ENCODE data around the gene DNAAF1. TPM values are rescaled to one million over a fixed set of nuclear protein-coding genes. Genes with fewer than 3 reads are reported as not detected.

The DNAAF1 gene
- total and polyA plus RNA-seq, 2 of the 8 experiments (the other 6 are each of a cell fraction or from before 2014, with no cell fraction given), result 0.09 to 0.15 TPM

GRCh38 chr16:84175350-84176081, 30.4 kb downstream of the DNAAF1 start (continued):
- TF ChIP-seq MAFK (IDR thresholded peaks at IDR 0.05; ENCODE audit: low read depth, low read length), result no peak
- no peak for TF ChIP-seq GTF2F1 (IDR thresholded peaks at IDR 0.05; ENCODE audit: borderline replicate concordance, low read depth, low read length)
- no peak for TF ChIP-seq ATF3 (IDR thresholded peaks at IDR 0.05; ENCODE audit: insufficient read depth, low read depth, low read length)
- no peak for TF ChIP-seq ASH2L (IDR thresholded peaks at IDR 0.05; ENCODE audit: low read length)
- TF ChIP-seq TBP (IDR thresholded peaks at IDR 0.05; ENCODE audit: low read depth, low read length), result no peak
- no peak for TF ChIP-seq CHD1 (IDR thresholded peaks at IDR 0.05; ENCODE audit: low read depth, low read length)
- no peak for TF ChIP-seq SAP30 (IDR thresholded peaks at IDR 0.05; ENCODE audit: insufficient read depth, insufficient replicate concordance, low read length)
- no peak for TF ChIP-seq RFX5 (IDR thresholded peaks at IDR 0.05; ENCODE audit: borderline replicate concordance, low read depth, low read length)
- no peak for TF ChIP-seq CEBPB (IDR thresholded peaks at IDR 0.05; ENCODE audit: low read depth, low read length)
- TF ChIP-seq POU5F1 (IDR thresholded peaks at IDR 0.05; ENCODE audit: low read depth, low read length), result no peak
- TF ChIP-seq RBBP5 (IDR thresholded peaks at IDR 0.05; ENCODE audit: borderline replicate concordance, low read depth, low read length), result no peak
- no peak for TF ChIP-seq NRF1 (IDR thresholded peaks at IDR 0.05; ENCODE audit: low read depth, low read length)
- TF ChIP-seq CTCF (IDR thresholded peaks at IDR 0.05; ENCODE audit: control extremely low read depth in 1 of 3, insufficient read depth in 1 of 3, low read depth in 1 of 3, low read length in 3 of 3), result peak; percentile 77 to 95 (median 92)
- no peak for TF ChIP-seq JUN (IDR thresholded peaks at IDR 0.05; ENCODE audit: low read depth, low read length)
- TF ChIP-seq CHD2 (IDR thresholded peaks at IDR 0.05; ENCODE audit: low read length), result no peak
- no peak for TF ChIP-seq BCL11A (IDR thresholded peaks at IDR 0.05; ENCODE audit: low read depth in 2 of 2, low read length in 2 of 2)
- no peak for TF ChIP-seq CTBP2 (IDR thresholded peaks at IDR 0.05; ENCODE audit: borderline replicate concordance, insufficient read depth, insufficient read length, low read length)
- no peak for TF ChIP-seq PHF8 (conservative IDR thresholded peaks at IDR 0.05; ENCODE audit: low read depth, low read length)
- no peak for TF ChIP-seq TAF7 (optimal IDR thresholded peaks at IDR 0.05; ENCODE audit: borderline replicate concordance, low read depth, low read length)
- peak; percentile 53; the same call in 1 of the 2 replicates for TF ChIP-seq USF2 (IDR thresholded peaks at IDR 0.05; ENCODE audit: low read length)

All from H1 (cell line).